ENCODE data around the gene PHKA2. TPM values are rescaled to one million over a fixed set of nuclear protein-coding genes. Genes with fewer than 3 reads are reported as not detected.

The PHKA2 gene
- polyA plus RNA-seq, 2 of the 4 experiments (the other 2 are of a cell fraction): 16.1 to 21.2 TPM

GRCh38 chrX:18924507-18925088 is 59.3 kb downstream of the PHKA2 start:
- no peak for ATAC-seq
- 81% methylated on average over 6 of the region's 6 CpGs for WGBS (ENCODE audit: missing lambda C conversion rate)
- H3K4me3 ChIP-seq: no peak overlapping the region

GRCh38 chrX:18920566-18920965 is 63.3 kb downstream of the PHKA2 start:
- H3K4me2 ChIP-seq: no peak overlapping the region
- no peak overlapping the region for H3K4me3 ChIP-seq
- no peak overlapping the region for H3K27ac ChIP-seq
- H3K9me3 ChIP-seq: peaks cover 11% of the 10 kb centered on the region; the same call in 2 of the 3 replicates
- ChIA-PET POLR2A (no interaction called here), CTCF (no interaction called here)
- TF ChIP-seq NFE2L2 (conservative IDR thresholded peaks at IDR 0.05; ENCODE audit: low read length) (no peak), HOXB13 (CRISPR knock-in tag; IDR thresholded peaks at IDR 0.05; ENCODE audit: low read depth) (no peak), JUN (IDR thresholded peaks at IDR 0.05) (no peak), HOXB5 (CRISPR knock-in tag; IDR thresholded peaks at IDR 0.05) (no peak), MAFK (IDR thresholded peaks at IDR 0.05; ENCODE audit: partially characterized antibody) (no peak), HEYL (CRISPR knock-in tag; IDR thresholded peaks at IDR 0.05) (no peak), MYC (IDR thresholded peaks at IDR 0.05; ENCODE audit: borderline replicate concordance, low read length) (no peak), POLR2AphosphoS2 (conservative IDR thresholded peaks at IDR 0.05; ENCODE audit: low read length) (no peak), RARB (CRISPR knock-in tag; IDR thresholded peaks at IDR 0.05) (no peak), NR3C1 (IDR thresholded peaks at IDR 0.05) (no peak), RAD21 (conservative IDR thresholded peaks at IDR 0.05 in 1 of 2, IDR thresholded peaks at IDR 0.05 in 1 of 2) (no peak), FOSL2 (IDR thresholded peaks at IDR 0.05) (no peak), FOSL2 (CRISPR knock-in tag; IDR thresholded peaks at IDR 0.05) (no peak), FOXS1 (CRISPR knock-in tag; IDR thresholded peaks at IDR 0.05) (no peak), KDM5A (IDR thresholded peaks at IDR 0.05) (no peak), KDM1A (IDR thresholded peaks at IDR 0.05; ENCODE audit: low read depth) (no peak)
- TF ChIP-seq, protein P1, sequence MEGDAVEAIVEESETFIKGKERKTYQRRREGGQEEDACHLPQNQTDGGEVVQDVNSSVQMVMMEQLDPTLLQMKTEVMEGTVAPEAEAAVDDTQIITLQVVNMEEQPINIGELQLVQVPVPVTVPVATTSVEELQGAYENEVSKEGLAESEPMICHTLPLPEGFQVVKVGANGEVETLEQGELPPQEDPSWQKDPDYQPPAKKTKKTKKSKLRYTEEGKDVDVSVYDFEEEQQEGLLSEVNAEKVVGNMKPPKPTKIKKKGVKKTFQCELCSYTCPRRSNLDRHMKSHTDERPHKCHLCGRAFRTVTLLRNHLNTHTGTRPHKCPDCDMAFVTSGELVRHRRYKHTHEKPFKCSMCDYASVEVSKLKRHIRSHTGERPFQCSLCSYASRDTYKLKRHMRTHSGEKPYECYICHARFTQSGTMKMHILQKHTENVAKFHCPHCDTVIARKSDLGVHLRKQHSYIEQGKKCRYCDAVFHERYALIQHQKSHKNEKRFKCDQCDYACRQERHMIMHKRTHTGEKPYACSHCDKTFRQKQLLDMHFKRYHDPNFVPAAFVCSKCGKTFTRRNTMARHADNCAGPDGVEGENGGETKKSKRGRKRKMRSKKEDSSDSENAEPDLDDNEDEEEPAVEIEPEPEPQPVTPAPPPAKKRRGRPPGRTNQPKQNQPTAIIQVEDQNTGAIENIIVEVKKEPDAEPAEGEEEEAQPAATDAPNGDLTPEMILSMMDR (IDR thresholded peaks at IDR 0.05): no peak
- FAIRE-seq (no peak), ATAC-seq (no peak), DNase-seq (ENCODE audit: low read depth in 1 of 2, low spot score in 1 of 2) (no peak)
- 85% methylated on average over 5 of the region's 7 CpGs for WGBS (ENCODE audit: missing lambda C conversion rate)
- H3K4me1 ChIP-seq: no peaks in the 10 kb centered on the region

More at GRCh38 chrX:18924507-18925088, 59.3 kb downstream of the PHKA2 start:
- Histone ChIP-seq H3K9me3 (no peaks in the 10 kb centered on the region), H3K4me1 (no peaks in the 10 kb centered on the region), H3K4me2 (no peak overlapping the region), H3K27ac (no peak overlapping the region)
- ChIA-PET CTCF (interaction anchor here (1.5 to 1.7 kb wide), 2 partner anchors 9 to 515 kb away, joined by 4 to 5 read pairs; no protein-coding TSS in a partner anchor), POLR2A (no interaction called here)
- TF ChIP-seq GATA3 (IDR thresholded peaks at IDR 0.05; ENCODE audit: borderline replicate concordance) (no peak), ESRRA (IDR thresholded peaks at IDR 0.05; ENCODE audit: borderline replicate concordance, low read length) (no peak), CBX8 (IDR thresholded peaks at IDR 0.05) (no peak), HOXB13 (CRISPR knock-in tag; IDR thresholded peaks at IDR 0.05; ENCODE audit: low read depth) (no peak), KDM1A (IDR thresholded peaks at IDR 0.05; ENCODE audit: low read depth) (no peak), NR3C1 (IDR thresholded peaks at IDR 0.05) (no peak), FOXS1 (CRISPR knock-in tag; IDR thresholded peaks at IDR 0.05) (no peak), ELK1 (IDR thresholded peaks at IDR 0.05; ENCODE audit: low read depth, low read length) (no peak), SMC3 (IDR thresholded peaks at IDR 0.05) (no peak), HDAC2 (IDR thresholded peaks at IDR 0.05) (no peak), FOSL2 (IDR thresholded peaks at IDR 0.05) (no peak), FOSL2 (CRISPR knock-in tag; IDR thresholded peaks at IDR 0.05) (no peak), RNF2 (IDR thresholded peaks at IDR 0.05; ENCODE audit: borderline replicate concordance, low read depth) (no peak), CHD4 (IDR thresholded peaks at IDR 0.05; ENCODE audit: borderline replicate concordance) (no peak)
- TF ChIP-seq, protein P2, sequence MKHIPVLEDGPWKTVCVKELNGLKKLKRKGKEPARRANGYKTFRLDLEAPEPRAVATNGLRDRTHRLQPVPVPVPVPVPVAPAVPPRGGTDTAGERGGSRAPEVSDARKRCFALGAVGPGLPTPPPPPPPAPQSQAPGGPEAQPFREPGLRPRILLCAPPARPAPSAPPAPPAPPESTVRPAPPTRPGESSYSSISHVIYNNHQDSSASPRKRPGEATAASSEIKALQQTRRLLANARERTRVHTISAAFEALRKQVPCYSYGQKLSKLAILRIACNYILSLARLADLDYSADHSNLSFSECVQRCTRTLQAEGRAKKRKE (CRISPR knock-in tag; IDR thresholded peaks at IDR 0.05; ENCODE audit: low read depth): no peak
- TF ChIP-seq, protein P3, sequence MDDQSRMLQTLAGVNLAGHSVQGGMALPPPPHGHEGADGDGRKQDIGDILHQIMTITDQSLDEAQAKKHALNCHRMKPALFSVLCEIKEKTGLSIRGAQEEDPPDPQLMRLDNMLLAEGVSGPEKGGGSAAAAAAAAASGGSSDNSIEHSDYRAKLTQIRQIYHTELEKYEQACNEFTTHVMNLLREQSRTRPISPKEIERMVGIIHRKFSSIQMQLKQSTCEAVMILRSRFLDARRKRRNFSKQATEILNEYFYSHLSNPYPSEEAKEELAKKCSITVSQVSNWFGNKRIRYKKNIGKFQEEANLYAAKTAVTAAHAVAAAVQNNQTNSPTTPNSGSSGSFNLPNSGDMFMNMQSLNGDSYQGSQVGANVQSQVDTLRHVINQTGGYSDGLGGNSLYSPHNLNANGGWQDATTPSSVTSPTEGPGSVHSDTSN (IDR thresholded peaks at IDR 0.05): no peak
- TF ChIP-seq, protein P4, sequence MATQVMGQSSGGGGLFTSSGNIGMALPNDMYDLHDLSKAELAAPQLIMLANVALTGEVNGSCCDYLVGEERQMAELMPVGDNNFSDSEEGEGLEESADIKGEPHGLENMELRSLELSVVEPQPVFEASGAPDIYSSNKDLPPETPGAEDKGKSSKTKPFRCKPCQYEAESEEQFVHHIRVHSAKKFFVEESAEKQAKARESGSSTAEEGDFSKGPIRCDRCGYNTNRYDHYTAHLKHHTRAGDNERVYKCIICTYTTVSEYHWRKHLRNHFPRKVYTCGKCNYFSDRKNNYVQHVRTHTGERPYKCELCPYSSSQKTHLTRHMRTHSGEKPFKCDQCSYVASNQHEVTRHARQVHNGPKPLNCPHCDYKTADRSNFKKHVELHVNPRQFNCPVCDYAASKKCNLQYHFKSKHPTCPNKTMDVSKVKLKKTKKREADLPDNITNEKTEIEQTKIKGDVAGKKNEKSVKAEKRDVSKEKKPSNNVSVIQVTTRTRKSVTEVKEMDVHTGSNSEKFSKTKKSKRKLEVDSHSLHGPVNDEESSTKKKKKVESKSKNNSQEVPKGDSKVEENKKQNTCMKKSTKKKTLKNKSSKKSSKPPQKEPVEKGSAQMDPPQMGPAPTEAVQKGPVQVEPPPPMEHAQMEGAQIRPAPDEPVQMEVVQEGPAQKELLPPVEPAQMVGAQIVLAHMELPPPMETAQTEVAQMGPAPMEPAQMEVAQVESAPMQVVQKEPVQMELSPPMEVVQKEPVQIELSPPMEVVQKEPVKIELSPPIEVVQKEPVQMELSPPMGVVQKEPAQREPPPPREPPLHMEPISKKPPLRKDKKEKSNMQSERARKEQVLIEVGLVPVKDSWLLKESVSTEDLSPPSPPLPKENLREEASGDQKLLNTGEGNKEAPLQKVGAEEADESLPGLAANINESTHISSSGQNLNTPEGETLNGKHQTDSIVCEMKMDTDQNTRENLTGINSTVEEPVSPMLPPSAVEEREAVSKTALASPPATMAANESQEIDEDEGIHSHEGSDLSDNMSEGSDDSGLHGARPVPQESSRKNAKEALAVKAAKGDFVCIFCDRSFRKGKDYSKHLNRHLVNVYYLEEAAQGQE (IDR thresholded peaks at IDR 0.05): no peak
- FAIRE-seq (no peak), DNase-seq (ENCODE audit: low read depth in 1 of 2, low spot score in 1 of 2) (no peak)

All from A549 (cell line).